ENCODE measurements around the gene PRKAA1.

Gene PRKAA1

DNA sequence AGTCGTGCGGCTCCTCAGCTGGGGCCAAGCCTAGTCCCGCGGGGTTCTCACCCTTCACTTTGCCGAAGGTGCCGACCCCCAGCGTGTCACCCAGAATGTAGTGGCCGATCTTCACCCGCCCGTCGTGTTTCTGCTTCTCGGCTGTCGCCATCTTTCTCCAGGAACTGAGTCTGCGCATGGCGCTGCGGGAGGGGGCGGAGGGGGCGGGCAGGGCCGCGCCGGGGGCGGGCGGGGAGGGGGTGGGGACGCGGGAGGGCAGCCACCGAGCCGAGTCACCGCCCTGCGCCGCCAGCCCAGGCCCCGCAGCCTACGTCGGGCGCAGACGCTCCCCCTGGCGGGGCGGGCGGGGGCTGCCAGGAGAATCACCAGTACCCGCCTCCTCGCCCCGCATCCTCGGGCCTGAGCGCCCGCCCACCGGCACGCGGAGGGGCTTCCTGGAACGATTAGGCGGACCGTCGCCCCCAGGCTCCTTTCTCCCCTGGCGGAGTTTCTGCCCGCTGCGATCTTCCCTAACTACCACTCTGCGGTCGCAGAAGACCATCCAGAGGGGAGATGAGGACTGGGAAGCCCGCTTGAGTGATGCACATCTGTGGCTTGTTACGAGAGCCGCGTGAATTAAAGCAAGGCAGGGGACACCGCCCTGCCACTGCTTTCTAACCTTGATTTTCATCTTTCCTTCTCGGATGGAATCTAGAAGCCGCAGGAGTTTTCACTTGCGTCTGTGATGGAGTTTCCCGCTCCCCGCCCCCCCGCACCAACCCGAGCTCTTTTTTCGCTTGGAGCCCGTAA, at the start of gene PRKAA1:
TSS of gene PRKAA1 (minus strand) at position 363 of the 789 bp plus-strand sequence. CDS start at position 178, 185 bp downstream.
- DNase-seq = peak; percentile 73
- TF ChIP-seq, protein P1, sequence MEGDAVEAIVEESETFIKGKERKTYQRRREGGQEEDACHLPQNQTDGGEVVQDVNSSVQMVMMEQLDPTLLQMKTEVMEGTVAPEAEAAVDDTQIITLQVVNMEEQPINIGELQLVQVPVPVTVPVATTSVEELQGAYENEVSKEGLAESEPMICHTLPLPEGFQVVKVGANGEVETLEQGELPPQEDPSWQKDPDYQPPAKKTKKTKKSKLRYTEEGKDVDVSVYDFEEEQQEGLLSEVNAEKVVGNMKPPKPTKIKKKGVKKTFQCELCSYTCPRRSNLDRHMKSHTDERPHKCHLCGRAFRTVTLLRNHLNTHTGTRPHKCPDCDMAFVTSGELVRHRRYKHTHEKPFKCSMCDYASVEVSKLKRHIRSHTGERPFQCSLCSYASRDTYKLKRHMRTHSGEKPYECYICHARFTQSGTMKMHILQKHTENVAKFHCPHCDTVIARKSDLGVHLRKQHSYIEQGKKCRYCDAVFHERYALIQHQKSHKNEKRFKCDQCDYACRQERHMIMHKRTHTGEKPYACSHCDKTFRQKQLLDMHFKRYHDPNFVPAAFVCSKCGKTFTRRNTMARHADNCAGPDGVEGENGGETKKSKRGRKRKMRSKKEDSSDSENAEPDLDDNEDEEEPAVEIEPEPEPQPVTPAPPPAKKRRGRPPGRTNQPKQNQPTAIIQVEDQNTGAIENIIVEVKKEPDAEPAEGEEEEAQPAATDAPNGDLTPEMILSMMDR (IDR thresholded peaks at IDR 0.05; ENCODE audit: low read depth, low read length, missing control alignments) = peak; percentile 55
- Histone ChIP-seq H3K27me3 (replicated peaks) (no peaks in the 10 kb centered on the region), H3K36me3 (replicated peaks) (peaks cover 3% of the 10 kb centered on the region), H3K4me3 (ENCODE audit: low read depth, low read length) (peak within 1 kb of the TSS; percentile 91), H3K27ac (peak within 1 kb of the TSS; percentile 88)
- in situ Hi-C loops (cut with HindIII; ENCODE audit: low pct_ligation_motif_present, low sequenced_read_pairs) = no loop called here

DNA sequence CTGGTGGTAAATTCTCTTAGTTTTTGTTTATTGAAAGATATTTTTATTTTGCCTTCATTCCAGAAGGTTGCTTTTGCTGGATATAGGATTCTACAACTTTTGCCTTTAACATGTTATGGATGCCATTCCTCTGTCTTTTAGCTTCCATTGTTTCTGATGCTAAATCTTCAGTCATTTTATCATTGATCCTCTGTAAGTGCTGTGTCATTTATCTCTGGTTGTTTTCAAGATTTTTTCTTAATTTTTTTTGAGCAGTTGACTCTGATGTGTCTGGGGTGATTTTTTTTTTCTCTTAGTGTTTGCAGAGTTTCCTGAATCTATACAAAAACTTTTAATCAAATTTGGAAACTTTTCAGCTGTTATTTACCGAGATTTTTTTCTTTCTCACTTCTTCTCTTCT, 49.4 kb upstream of the PRKAA1 start:
- in situ Hi-C loops (cut with HindIII; ENCODE audit: low pct_ligation_motif_present, low sequenced_read_pairs) = no loop called here
- DNase-seq = no peak
- H3K36me3 ChIP-seq (replicated peaks) = no peaks in the 10 kb centered on the region
- TF ChIP-seq, protein P1 (IDR thresholded peaks at IDR 0.05; ENCODE audit: low read depth, low read length, missing control alignments) = no peak
- H3K27ac ChIP-seq = no peak overlapping the region
- no peak overlapping the region for H3K4me3 ChIP-seq (ENCODE audit: low read depth, low read length)
- no peaks in the 10 kb centered on the region for H3K27me3 ChIP-seq (replicated peaks)

DNA sequence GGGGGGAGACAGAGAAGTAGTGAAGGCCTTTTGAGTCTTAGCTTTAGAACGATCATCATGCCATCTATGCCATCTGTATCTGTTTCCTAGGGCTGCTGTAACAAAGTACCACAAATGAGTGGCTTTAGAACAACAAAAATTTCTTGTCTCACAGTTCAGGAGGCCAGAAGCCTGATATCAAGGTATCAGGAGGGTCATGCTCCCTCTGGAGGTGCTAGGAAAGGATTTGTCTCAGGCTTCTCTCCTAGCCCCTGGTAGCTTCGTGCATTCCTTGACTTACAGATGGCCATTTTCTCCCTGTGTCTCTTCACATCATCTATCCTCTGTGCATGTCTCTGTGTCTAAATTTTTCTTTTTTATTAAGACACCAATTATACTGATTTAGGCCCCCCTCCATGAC, 48.2 kb upstream of the PRKAA1 start:
- DNase-seq = no peak
- Histone ChIP-seq H3K4me3 (ENCODE audit: low read depth, low read length) (no peak overlapping the region), H3K27me3 (replicated peaks) (no peaks in the 10 kb centered on the region), H3K27ac (no peak overlapping the region), H3K36me3 (replicated peaks) (no peaks in the 10 kb centered on the region)
- TF ChIP-seq, protein P1 (IDR thresholded peaks at IDR 0.05; ENCODE audit: low read depth, low read length, missing control alignments) = no peak
- in situ Hi-C loops (cut with HindIII; ENCODE audit: low pct_ligation_motif_present, low sequenced_read_pairs) = no loop called here

DNA sequence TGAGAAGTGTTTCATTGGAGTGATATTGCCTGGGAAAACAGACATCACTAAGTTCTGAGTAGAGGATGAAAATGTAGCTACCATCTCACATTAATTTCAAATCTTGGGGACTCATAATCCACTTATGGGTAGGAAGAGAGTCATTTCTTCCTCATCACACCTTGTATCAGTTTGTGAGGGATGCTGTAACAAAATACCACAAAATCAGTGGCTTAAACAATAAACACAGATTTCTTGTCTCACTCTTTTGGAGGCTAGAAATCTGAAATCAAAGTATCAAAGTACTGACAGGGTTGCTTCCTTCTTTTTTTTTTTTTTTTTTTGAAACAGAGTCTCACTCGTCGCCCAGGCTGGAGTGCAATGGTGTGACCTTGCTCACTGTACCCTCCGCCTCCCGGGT, 46.4 kb upstream of the PRKAA1 start:
- in situ Hi-C loops (cut with HindIII; ENCODE audit: low pct_ligation_motif_present, low sequenced_read_pairs) = no loop called here
- Histone ChIP-seq H3K36me3 (replicated peaks) (no peaks in the 10 kb centered on the region), H3K27ac (no peak overlapping the region), H3K4me3 (ENCODE audit: low read depth, low read length) (no peak overlapping the region), H3K27me3 (replicated peaks) (no peaks in the 10 kb centered on the region)
- DNase-seq = no peak
- TF ChIP-seq, protein P1 (IDR thresholded peaks at IDR 0.05; ENCODE audit: low read depth, low read length, missing control alignments) = no peak

DNA sequence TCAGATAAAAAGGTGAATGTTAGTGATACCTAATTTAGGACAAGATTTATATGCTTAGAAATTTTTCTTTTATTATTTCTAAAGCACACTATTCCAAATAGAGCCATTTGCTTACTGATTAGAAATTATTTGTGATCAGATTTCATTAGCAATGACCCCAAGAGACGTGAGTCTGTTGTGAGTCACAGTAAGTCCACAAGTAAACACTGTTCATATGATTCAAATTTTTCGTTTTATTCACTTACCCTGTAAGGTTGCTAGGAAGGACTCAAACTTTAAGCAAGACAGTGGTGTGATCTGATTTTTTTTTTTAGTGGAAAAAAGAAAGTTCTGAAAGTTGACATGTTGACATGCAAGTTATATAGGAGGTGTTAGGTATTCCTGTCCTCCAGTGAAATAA, 44.2 kb upstream of the PRKAA1 start:
- H3K4me3 ChIP-seq (ENCODE audit: low read depth, low read length) = peak overlapping the region; percentile 53
- no peaks in the 10 kb centered on the region for H3K27me3 ChIP-seq (replicated peaks)
- TF ChIP-seq, protein P1 (IDR thresholded peaks at IDR 0.05; ENCODE audit: low read depth, low read length, missing control alignments) = no peak
- H3K27ac ChIP-seq = no peak overlapping the region
- DNase-seq = no peak
- no peaks in the 10 kb centered on the region for H3K36me3 ChIP-seq (replicated peaks)
- in situ Hi-C loops (cut with HindIII; ENCODE audit: low pct_ligation_motif_present, low sequenced_read_pairs) = no loop called here
